DMS153 treated with DMSO at 0.1 percent for 48 hours (cell line): ENCODE results near the gene CPT1B.
"Not testable (repeated sequence)": the region's sequence is repeated elsewhere in the genome, so short reads cannot be mapped to it uniquely, and the experiment has no call there.

Source experiments
- DNase-seq: peaks from one replicate; lab custom pipeline; 2025; ENCODE audit not compliant: unreplicated experiment; lab: John Stamatoyannopoulos, UW

CPT1B gene

DNA sequence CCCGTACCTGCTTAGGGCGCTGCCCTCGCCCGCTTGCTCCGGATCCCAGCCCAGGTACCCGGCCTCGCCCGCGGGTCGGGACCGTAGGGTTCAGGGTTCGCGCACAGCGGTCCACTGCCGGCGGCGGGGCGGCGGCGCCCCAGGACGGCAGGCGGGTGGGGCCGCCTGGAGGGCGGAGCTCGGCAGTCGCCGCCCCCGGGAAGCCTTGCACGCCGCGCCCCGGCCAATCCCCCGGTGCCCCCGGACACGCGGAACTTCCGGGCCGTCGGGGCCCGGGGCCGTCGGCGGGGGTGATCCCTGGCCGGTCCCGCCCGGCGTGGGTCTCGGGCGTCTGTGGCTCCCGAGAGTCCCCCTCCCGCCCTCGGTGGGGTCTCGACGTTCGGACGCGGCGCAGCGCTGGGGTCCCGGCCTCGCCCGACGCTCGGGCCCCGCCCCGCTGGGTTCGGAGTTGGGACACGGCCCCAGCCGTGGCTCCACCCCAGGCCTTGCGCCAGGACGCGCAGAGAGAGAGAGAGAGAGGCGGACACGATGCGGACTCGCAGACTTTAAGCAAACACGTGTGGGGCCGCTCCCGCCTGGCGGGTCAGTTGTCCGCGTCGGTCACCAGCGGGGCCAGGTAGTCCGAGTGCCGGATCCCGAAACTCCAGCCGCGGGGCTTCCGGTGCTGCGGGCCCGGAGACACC is 48.2 kb downstream of the CPT1B start, which contains the start of gene TYMP:
Gene TYMP (minus strand): TSS at position 116 of the 683 bp plus-strand sequence. CDS start 303 bp downstream, outside the sequence.
- no peak for DNase-seq

DNA sequence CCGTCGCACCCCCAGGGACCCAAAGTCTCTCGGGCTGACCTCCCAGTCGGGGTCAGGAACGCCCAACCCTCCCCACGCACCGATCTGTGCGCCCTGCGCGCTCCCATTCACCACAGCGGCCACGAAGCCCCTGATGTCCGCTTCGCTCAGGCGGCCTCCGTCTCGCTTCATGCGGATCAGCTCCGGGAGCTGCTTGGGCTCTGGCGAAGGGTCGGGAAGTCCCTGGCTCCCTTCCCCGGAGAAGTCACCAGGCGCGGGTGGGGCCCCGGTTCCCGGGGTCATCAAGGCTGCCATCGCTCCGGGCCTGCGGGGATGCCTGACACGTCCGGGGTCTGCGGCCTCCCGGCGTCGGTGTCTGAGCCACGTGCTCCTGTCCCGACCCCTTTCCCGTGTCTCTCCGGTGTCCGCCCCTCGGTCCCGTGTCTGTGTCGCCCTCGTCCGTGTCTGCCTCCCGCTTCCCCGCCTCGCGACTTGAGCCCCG is 48.8 kb downstream of the CPT1B start:
- DNase-seq, result no peak

DNA sequence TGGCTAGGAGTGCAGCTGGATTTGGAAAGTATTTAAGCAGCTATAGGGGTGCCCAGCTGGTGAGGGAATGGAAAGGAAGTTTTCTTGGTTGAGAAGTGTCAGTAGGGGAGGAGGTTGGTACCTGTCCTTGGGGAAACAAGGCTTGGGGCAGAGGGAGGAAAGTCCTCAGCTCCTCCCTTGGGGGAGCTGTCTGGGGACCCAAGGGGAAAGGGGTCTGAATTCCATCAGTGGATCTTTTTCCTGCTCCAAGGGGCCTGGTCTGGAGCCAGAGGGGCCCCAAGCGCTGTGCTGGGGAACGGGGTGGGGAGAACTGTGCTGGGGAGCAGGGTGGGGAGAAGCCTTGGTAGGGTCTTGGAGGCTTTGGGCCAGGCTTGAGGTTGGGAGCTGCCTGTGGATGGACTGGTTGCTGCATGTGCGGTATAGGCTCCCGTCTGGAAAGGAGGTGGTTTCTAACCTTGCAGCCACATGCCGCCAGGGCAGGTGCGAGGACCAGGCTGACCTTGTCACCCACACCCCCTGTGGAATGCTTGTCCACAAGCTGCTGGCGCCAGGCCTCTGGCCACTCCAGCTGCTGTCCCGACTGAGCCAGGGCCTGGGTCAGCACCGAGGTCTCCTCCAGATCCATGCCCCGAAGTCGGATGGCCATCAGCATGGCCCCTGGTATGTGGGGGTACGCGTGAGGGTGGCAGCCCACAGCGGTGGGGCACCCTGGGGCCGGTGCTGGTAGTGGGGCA is 49.4 kb downstream of the CPT1B start:
- no peak for DNase-seq

DNA sequence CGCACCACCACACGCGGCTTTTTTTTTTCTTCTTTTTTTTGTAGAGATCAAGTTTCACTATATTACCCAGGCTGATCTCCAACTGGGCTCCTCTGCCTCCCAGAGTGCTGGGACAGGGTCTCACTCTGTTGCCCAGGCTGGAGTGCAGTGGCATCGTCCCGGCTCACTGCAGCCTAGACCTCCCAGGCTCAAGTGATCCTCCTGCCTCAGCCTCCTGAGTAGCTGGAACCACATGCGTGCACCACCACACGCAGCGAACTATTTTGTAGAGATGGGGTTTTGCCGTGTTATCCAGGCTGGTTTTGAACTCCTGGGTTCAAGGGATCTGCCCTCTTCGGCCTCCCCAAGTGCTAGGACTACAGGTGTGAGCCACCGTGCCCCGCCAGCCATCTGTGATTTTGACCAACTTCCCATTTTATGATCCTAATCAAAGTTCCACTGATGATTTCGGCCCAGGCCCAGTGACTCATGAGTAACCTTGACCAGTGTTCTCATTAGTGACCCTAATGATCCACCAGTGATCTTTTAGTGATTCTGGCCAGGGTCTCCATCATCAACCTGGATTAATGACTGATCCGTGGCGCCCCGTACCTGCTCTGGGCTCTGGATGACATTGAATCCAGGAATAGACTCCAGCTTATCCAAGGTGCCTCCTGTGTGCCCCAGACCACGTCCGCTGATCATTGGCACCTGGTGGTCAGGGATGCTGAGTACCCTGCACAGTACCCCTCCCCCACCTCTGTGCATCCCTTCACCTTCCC is 50.1 kb downstream of the CPT1B start:
- no peak for DNase-seq

DNA sequence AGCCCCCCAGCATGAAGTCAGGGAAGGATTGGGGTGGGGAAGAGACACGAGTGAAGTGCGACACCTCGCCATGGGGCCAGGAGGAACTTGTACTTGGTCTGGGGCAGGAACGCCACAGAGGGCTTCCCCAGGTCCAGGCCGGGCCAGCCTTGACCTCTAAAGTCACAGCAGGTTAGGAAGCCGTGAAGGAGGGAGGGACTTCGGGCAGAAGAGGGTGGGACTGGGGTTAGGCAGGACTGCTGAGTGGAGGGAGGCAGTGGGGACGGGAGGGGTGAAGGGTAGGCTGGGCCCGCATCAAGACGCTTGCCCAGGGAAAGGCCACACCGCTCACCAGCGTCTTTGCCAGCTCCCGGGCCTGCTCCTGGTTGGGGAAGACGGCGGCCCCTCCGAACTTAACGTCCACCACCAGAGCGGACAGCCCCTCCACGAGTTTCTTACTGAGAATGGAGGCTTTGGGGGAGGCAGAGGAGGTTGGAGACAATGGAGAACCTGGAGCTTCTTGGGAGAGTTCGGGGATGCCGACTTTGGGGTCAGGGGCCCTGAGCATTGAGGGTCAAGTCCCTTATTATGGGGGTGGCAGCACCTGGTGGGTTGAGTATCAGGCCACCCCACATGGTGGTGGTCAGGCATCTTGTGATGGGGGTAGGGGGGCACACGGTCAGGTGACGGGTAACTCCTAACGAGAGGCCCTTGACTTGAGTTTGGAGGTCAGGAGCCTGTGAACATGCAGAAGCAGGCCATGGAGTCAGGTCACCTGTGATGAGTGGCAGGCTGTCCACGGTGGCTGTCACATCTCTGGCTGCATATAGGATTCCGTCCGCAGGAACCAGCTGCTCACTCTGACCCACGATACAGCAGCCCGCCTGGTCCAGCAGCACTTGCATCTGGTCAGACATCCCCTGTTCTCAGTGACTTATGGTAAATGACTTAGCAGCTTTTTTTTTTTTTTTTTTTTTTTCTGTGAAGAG is 51.1 kb downstream of the CPT1B start:
- DNase-seq, result peak; percentile 7

DNA sequence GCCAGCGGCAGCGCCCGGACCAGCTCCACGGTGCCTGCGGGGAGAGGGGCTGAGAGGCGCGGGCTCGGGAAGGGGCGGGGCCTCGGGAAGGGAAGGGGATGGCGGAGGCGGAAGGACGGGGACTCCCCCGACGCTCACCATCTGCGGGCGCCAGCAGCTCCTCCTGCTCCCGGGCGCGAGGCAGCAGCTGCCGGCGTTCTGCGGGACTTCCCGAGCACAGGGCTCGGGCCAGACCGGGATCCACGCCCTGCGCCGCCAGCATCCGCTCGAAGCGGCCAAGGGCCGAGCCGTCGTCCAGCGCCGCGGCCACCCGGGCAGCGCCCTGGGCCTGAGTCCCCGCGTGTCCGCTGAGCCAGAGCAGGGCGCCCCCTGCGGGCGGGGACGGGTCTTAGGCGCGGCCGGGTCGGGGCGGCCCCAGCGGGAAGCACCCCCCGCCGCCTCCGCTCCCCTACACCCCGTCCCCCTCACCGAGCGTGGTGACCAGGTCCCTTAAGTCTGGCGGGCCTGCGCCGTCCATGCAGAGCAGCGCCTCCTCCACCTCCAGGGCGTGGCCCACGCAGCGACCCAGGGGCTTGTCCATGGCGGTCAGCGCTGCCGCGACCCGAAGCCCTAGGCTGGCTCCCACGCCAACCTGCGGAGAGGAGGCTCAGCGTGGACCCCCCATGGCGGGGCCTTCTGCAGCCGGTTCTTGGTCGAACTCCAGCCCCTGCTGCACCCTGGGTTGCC is 52.0 kb downstream of the CPT1B start:
- peak; percentile 63 for DNase-seq

DNA sequence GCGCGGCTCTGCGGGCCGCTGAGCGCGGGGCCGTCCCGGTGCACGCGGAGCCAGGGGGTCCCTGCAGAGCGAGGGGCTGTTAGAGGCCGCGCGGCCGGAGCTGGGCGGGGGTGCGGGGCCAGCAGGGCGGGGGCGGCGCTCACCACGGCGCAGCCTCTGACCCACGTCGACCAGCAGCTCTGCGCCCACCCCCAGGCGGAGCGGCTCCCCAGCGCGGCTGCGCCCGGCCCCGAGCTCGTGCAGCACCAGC is 52.4 kb downstream of the CPT1B start:
- DNase-seq, result no peak

DNA sequence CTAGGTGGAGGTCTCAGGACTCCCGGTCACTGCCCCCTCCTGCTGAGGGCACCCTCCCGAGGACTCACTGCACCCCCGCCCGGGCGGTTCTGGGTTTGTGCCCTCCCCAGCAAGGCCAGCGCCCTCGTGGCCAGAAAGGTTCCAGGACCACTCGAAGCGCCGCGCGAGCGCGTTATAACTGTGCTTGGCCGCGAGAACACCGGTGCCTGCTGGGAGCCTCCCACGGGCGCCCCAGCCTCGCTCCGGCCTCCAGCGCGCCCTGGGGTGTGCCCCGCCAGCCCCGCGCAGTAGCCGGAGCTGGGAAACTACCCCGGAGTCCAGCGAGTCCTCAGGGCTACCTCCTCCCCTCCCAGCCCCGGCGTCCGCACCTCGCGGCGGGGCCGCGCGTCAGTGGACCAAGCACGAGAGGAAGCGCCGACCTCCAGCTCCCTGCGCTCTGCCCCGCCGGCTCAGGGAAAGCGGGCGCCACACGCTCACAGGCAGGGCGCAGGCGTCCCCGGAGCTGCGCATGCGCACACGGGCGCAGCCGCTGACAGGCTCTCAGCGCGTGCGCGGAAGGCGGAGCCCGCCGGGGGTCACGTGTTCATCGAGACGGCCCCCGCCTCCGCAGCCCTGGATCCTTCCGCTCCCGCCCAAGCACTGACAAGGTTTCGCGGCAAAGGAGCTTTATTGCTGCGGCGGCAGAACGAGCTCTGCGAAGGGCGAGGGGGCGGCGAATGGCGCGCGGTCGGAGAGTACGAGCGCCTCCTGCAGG is 52.9 kb downstream of the CPT1B start, which contains the start of gene SCO2:
Gene SCO2 (minus strand): TSS at position 495 of the 754 bp plus-strand sequence. CDS start 1,187 bp downstream, outside the sequence.
- DNase-seq, result peak; percentile 93

DNA sequence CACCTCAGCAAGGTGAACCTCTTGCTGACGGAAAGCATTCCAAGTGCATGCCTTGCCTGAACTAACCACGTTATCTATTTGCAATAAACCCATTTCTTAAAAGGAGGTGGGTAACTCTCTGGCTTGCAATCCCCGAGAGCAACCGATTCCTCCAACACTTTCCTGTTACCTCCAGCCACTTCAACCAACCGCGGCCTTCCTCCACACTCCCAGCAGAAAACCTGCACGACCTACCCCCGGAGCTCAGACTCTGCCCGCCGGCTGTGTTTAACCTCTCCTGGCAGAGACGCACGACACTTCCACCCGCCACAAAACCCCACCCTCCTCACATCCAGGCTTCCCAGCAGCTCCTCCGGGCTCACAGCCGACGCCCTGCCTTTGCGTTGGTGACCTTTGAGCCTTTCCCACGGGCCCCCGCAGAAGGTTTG is 53.5 kb downstream of the CPT1B start:
- no peak for DNase-seq

DNA sequence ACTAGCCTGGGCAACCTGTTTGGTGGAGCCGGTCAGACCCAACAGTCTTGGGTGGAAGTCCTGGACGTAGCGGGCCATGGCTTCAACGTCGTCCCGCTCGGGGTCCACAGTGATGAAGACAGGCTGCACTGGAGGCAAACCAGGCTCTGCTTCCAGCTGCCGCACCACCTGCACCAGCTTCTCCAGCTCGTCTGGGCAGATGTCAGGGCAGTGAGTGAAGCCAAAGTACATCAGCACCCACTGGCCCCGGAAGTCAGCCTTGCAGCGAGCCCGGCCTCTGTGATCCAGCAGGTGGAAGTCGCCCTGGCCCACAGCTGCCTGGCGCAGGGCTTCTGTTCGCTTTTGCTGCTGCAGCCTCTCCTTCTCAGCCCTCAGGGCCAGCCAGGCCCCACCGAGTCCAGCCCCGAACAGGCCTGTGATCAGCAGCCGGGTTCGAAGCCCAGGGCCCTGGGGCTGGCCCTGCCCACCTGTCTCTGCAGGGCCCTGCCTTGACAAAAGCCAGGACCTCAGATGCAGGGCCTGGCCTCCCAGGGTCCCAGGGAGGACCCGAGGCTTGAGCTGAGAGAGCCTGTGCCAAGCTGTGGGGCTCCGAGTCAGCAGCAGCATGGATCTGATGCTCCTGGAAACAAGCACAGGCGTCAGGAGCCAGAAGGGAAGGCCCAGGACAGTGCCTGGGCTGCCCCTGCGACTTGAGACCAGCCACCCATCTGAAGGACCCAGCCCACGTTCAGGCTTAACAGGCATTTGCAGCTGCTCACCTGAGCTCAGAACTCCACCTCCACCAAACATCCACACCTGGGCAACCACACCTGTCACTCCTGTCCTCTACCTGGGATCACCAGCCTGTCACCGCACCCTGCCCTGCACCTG is 54.2 kb downstream of the CPT1B start:
- no peak for DNase-seq

DNA sequence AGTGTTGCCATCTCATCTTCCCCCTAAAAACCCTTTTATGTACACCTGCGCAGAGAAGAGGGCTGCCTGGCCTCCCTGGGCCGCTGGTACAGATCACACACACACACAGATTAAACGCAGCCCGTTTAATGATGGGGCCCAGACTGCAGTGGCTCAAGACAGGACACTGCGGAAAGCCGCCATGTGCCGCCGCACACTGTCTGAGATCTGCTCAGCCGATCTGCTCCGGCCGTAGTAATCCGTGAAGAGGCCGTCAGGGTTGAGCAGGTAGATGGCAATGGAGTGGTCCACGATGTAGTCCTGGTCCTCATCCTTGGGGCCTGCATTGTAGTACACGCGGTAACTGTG is 54.8 kb downstream of the CPT1B start:
- DNase-seq, result no peak

DNA sequence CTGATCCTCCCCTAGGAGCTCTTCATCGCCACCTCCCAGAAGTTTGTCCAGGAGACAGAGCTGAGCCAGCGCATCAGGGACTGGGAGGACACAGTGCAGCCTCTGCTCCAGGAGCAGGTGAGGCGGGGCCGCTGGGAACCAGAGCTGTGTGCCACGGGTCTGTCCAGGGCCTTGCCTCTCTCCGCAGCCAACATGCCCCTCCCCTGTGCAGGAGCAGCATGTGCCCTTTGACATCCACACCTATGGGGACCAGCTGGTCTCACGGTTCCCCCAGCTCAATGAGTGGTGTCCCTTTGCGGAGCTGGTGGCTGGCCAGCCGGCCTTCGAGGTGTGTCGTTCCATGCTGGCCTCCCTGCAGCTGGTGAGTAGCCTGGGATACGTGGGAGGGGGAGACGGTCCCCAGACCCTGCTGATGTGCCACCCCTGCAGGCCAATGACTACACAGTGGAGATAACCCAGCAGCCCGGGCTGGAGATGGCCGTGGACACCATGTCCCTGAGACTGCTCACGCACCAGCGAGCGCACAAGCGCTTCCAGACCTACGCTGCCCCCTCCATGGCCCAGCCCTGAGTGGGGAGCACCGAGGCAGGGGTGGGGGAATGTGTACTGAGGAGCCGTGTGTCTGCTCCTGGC is 55.3 kb downstream of the CPT1B start:
- DNase-seq, result no peak

DNA sequence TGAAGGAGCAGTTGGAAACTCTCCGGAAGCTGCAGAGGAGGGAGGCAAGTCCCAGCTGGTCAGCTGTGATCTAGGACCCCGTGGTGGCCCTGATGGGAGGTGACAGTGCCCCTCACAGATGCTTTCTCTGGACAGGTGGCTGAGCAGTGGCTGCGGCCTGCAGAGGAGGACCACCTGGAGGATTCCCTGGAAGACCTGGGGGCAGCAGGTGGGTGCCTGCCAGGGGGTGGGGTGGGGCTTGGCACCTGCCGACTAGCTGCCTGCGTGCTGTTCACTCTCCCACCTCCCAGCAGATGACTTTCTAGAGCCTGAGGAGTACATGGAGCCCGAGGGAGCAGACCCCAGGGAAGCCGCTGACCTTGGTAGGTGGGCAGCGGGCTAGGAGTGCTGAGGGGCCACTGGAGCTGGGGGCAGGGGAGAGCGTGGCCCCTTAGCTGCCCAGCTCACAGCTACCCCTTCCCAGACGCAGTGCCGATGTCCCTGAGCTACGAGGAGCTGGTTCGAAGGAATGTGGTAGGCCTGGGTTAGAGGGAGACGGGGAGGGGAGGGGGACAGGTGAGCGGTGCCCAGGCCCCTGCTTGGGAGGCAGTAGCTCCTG is 55.9 kb downstream of the CPT1B start:
- no peak for DNase-seq

DNA sequence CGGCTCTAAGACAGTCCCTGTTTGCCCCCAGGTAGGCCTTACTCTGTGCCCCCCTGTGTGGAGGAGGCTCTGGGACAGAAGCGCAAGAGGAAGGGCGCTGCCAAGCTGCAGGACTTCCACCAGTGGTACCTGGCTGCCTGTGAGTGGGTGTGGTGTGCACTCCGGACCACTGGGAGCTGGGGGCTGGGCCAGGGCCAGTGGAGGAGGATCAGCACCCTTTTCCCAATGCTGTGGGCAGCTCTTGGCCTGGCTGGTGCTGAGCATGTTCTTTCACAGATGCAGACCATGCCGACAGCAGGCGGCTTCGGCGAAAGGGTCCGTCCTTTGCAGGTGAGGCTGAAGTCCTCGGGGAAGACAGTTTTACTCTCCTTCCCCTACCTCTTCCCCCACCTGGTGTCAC is 56.5 kb downstream of the CPT1B start:
- DNase-seq, result no peak

DNA sequence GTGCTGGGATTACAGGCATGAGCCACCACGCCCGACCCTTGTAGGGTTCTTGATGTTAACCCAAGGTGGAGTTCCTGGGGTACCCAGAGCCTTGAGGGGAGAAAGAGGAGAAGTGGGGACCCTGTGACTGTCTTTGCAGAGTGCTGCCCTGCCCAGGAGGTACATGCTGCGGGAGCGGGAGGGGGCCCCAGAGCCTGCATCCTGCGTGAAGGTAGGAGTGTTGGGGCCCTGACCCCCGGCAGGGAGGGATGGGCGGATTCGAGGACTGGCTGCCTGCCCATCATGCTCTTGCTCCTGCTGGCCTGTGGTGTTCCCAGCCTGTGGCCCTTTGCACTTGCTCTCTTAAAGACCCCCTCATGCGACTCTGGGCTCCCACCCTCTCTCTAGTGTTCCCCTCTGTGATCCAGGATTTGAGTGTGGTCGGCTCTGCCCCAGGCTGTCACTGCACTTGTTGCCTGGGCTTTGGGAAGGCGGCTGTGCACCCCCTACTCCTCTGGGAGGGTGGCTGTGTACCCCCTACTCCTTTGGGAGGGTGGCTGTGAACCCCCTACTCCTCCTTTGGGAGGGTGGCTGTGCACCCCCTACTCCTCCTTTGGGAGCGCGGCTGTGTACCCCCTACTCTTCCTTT is 57.3 kb downstream of the CPT1B start:
- no peak for DNase-seq

DNA sequence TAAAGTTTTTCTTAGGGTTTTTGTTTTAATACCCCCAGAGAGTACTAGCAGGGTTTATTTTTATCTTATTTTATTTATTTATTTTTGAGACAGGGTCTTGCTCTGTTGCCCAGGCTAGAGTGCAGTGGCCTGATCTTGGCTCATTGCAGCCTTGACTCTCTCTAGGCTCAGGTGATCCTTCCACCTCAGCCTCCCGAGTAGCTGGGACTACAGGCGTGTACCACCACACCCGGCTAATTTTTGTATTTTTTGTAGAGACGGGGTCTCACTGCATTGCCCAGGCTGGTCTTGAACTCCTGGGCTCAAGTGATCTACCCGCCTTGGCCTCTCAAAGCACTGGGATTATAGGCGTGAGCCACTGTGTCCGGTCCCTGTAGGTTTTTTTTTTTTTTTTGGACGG is 58.0 kb downstream of the CPT1B start:
- not testable (repeated sequence) for DNase-seq

DNA sequence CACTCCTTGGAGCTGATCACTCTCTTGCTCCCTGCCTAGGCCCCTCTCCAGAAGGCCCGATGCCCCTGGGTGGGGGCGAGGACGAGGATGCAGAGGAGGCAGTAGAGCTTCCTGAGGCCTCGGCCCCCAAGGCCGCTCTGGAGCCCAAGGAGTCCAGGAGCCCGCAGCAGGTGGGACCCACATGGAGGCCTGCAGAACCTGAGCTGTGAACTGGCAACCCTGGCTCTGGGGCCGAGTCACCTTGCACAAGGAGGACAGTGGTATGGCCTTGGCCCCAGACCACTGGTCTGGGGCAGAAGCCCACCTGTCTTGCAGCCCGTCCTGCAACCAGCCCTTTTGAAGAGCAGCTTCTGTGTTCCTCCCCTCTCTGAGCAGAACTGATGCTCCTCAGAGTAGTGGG is 59.1 kb downstream of the CPT1B start:
- DNase-seq, result no peak
